GM21526 (cell line): Measurements from ENCODE around the gene UNC45B.
"Not testable (repeated sequence)": the region's sequence is repeated elsewhere in the genome, so short reads cannot be mapped to it uniquely, and the experiment has no call there.

Experiments
- ATAC-seq: cut with Tn5 transposase; IDR thresholded peaks from one replicate; pipeline ENCODE4 v1.9.1; 2021; ENCODE audit warnings: moderate library complexity; ENCODE audit not compliant: unreplicated experiment, low FRiP score

UNC45B gene

GRCh38 chr17:35141681-35142466 lies 5.7 kb upstream of the UNC45B start, which contains the start of gene NLE1:
TSS of gene NLE1 (minus strand) at chr17:35142303. CDS start at chr17:35142275, 28 bp downstream.
- no peak for ATAC-seq

GRCh38 chr17:35142467-35142796 lies 5.2 kb upstream of the UNC45B start:
- ATAC-seq, result no peak

- ATAC-seq, result no peak
Measured at GRCh38 chr17:35144840-35145239, 2.8 kb upstream of the UNC45B start.

GRCh38 chr17:35146214-35146833 lies 1.3 kb upstream of the UNC45B start:
- ATAC-seq, result no peak

GRCh38 chr17:35148144-35148543 lies 527 bp downstream of the UNC45B start:
- no peak for ATAC-seq

- no peak for ATAC-seq
Measured at GRCh38 chr17:35149941-35150340, 2.3 kb downstream of the UNC45B start.

- ATAC-seq, result not testable (repeated sequence)
Measured at GRCh38 chr17:35151080-35151479, 3.5 kb downstream of the UNC45B start.

- no peak for ATAC-seq
Measured at GRCh38 chr17:35152421-35153140, 5.0 kb downstream of the UNC45B start.

GRCh38 chr17:35154196-35155165 lies 6.9 kb downstream of the UNC45B start:
- ATAC-seq, result no peak

GRCh38 chr17:35155246-35155645 lies 7.6 kb downstream of the UNC45B start:
- ATAC-seq, result no peak

GRCh38 chr17:35159940-35160339 lies 12.3 kb downstream of the UNC45B start:
- no peak for ATAC-seq

GRCh38 chr17:35160354-35161201 lies 13.0 kb downstream of the UNC45B start:
- no peak for ATAC-seq

- ATAC-seq, result no peak
Measured at GRCh38 chr17:35161281-35161761, 13.7 kb downstream of the UNC45B start.

- no peak for ATAC-seq
Measured at GRCh38 chr17:35162755-35163154, 15.1 kb downstream of the UNC45B start.

- ATAC-seq, result no peak
Measured at GRCh38 chr17:35163886-35164285, 16.3 kb downstream of the UNC45B start.

GRCh38 chr17:35164716-35165115 lies 17.1 kb downstream of the UNC45B start:
- ATAC-seq, result no peak

- ATAC-seq, result no peak
Measured at GRCh38 chr17:35166526-35166925, 18.9 kb downstream of the UNC45B start.

- ATAC-seq, result no peak
Measured at GRCh38 chr17:35167046-35167445, 19.4 kb downstream of the UNC45B start.

GRCh38 chr17:35167666-35168065 lies 20.0 kb downstream of the UNC45B start:
- no peak for ATAC-seq
